ENCODE measurements around the gene ARRB1.

ARRB1 gene

DNA sequence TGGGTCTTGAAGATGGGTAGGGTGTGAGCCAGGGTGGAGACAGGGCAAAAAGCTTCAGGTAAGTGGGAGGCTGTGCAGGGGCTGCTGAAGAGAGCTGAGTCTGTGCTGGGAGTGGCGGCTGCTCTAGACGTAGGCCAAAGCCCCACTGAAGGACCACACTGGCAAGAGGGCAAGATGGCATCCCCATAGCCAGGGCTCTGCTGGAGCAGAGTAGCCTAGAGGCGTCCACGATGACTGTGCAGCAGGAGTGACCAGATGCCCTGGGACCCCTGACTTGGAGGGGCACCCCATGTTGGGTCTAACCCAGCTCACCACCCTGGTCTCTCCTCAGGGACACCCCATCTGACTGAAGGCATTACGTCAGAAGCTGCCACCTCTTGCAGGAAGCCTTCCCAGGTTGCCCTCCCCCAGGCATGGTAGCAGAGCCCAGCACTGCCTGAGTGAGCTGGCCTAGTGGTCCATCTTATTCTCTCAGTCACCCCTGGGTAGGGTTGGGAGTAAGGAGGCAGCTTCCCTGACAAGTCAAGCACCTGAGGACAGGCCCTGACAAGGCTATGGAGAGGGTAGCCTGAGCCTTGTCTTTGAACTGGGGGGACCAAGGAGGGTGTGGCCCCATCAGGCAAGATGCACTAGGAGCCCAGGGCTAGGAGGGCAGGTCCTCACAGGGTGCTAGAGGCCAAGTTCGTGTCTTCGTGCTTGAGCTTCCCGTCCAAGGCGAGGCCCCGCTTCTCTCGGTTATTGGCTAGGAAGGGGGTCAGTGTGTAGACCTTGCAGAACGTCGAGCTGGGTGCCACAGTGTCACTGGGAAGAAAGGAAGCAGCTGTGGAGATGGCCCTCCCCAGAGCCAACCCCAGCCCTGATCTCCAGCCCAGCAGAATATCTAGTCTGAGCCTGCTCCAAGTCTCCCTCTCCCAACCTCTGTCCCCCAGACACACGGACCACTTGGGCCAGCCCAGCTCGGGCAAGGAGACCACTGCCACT is 77.8 kb downstream of the ARRB1 start:
- no peak for DNase-seq

DNA sequence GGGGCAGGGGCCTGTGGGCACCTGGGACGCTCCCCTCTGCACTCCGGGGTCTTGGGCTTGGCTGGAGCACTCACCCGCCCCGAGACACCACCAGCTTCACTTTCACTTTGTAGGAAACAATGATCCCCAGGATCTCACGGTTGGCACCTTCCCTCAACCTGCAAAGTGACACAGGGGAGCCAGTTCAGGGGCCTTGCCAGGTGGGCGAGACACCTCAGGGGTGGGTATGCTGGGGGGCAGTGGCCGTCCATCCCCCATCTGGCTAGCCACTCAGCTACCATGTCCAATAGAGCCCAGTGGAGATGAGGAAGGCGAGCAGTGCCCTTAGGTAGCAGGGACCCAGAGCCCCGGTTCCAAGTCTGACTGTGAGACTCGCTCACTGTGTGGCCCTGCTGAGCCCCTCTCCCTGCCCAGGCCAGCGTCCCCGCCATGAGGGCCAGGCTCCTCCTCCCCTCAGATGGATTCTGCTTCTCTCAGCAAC is 78.6 kb downstream of the ARRB1 start:
- DNase-seq: no peak

- no peak for DNase-seq
Observed at GRCh38 chr11:75272391-75272790, 79.1 kb downstream of the ARRB1 start.

GRCh38 chr11:75271730-75272129 is 79.7 kb downstream of the ARRB1 start:
- DNase-seq: no peak

GRCh38 chr11:75270896-75271418 is 80.5 kb downstream of the ARRB1 start:
- DNase-seq: no peak

DNA sequence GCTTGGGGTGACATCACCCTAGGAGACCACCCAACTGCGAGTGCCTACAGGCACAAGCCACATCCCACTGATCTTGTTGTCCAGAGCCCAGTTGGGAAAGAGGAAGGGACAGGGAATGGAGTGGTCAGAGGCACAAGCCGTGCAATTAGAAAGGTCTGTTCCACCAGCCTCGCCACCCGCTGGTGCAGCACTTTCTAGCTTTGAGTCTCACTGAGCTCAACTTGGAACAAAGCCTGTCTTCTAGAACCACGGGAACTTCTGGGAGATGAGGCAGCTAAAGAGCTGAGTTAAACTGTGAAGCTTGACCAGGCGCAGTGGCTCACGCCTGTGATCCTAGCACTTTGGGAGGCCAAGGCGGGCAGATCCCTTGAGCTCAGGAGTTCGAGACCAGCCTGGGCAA is 81.6 kb downstream of the ARRB1 start:
- no peak for DNase-seq

DNA sequence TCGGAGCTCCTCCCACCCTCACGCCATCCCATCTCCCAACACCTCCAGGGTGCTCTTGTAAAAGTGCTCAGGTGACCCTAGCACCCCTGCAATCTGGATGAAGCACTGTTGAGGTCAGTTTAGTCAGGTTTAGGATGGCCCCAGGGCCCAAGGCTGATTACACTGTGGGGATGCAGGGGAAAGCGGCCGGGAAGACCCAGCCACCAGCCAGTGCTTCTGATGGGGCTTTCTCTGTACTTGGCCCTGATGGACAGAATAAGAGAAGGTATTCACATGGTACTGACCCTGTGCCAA is 82.1 kb downstream of the ARRB1 start:
- no peak for DNase-seq

GRCh38 chr11:75268626-75269366 is 82.7 kb downstream of the ARRB1 start:
- no peak for DNase-seq

DNA sequence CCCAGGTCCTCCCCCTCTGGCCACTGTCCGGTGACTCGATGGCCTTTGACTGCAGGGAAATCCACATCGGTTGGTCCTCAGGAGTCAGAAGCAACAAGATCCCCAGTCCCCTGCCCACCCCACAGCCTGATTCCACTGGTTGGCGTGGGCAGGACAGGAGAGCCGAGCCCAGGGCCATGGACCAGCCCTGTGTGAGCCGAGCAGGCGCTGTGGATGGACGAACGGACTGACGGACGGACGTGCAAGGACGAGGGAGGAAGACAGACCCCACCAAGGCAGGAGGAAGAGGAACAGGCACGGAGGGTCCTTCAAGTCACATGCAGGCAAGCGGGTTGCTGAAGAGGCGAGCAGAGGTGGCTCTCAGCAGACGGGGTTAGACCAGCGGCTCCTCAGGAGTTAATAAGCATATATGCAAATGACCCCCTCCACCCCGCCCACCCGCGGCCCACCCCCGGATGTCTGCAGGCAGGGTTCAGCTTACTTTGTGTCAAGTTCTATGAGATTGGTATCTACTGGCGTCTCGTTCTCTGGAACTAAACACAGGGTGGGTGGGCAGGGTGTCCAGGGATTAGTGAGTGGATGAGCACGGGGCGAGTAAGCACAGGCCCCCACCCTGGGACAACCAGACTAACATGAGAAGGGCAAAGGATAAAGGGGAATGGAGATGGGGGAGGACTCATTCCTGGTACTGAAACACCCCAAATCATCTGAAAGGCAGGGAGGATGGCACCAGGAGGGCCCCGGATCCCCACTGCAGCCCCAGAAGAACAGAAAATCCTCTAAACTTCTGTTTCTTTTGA is 84.1 kb downstream of the ARRB1 start:
- no peak for DNase-seq

DNA sequence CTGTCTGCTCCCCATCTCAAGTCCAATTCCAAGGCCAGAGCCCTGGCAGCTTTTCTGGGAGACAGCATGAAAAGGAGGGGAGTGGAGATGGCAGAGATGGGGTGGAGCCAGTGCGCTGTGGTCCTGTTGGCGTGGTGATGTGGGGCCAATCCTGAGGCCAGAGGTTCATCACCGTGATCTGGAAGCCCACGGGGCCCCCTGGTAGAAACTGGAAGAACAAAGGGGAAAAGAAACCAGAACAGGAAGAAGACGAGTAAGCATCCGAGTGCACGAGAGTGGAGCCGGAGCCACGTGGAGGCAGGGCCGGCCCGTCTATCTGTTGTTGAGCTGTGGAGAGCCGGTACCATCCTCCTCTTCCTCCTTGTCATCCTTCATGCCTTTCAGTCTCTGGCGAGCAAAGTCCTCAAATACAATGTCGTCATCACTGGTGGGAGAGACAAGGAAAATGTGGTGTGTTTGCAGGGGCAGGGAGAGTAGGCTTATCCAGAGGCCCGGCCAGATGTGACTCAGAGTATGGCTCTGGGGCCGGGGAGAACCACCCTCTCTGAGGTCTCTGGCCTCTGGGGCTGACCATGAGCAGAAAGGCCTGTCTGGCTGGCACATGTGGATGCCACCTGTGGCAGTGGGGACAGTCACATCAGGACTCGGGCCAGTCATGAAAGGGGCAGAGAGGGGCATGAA is 85.5 kb downstream of the ARRB1 start:
- no peak for DNase-seq

GRCh38 chr11:75264971-75265370 is 86.5 kb downstream of the ARRB1 start:
- DNase-seq: no peak

GRCh38 chr11:75264356-75264755 is 87.1 kb downstream of the ARRB1 start:
- DNase-seq: no peak

GRCh38 chr11:75263944-75264349 is 87.5 kb downstream of the ARRB1 start:
- no peak for DNase-seq

DNA sequence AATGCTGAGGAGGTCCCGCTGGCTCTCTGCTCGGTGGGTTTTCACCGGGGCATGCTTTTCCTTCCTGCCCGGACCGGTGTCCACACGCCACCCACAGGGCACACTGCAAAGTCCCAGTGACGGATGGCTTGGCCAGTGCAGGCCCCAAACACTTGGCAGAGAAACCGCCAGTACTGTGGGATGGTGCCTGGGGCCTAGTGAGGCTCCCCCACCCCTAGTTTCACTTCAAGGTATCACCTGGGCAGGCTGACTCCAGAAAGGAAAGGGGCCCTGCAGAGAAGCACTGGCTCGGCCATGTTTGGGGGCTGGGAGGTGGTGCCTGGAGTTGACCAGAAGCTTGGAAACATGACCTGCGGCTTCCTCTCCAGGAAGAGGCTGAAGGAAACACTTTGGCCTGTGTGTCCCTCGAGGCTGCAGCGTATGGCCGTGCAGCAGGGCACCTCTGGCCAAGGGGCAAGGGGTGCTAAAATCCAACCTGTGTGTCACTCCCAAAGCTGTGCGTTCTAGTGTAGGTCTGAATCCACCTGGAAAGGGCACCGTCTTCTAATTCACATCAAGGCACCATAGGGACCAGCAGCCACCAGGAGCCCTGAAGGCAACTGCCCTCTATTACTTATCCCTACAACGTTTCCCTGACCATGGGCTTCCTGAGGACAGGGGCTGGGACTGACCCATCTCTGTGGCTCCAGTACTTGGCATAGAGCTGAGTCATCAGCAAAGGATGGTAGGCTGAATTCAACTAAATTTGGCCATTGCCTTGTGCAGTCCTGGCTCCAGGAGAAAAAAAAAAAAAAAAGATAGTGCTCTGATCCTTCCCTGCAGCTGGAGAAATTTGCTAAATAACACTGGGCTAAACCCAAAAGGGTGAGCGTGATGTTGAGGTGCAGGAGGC is 88.3 kb downstream of the ARRB1 start:
- no peak for DNase-seq

GRCh38 chr11:75262436-75262835 is 89.0 kb downstream of the ARRB1 start:
- no peak for DNase-seq

DNA sequence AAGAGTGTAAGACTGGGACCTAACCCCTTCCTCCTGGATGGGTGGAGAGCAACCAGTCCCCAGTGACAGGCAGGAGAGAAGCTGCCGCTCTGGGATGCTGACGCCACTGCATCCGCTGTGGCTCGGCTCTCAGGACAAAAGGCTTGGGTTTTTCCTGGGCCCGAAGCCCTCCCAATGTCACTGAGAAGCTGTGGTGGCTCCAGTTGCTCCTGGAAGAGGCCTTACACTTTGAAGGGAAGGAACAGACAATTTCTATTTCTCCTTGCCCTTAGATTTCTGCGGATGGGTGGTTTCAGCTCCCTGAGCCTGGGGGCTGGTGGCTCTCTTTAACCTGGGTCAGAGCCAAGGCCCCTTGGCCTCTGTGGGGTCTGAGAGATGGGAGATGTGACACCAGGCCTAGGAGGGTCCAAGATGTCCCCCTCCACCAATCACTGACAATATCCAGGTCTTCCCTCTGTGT is 89.5 kb downstream of the ARRB1 start:
- no peak for DNase-seq

DNA sequence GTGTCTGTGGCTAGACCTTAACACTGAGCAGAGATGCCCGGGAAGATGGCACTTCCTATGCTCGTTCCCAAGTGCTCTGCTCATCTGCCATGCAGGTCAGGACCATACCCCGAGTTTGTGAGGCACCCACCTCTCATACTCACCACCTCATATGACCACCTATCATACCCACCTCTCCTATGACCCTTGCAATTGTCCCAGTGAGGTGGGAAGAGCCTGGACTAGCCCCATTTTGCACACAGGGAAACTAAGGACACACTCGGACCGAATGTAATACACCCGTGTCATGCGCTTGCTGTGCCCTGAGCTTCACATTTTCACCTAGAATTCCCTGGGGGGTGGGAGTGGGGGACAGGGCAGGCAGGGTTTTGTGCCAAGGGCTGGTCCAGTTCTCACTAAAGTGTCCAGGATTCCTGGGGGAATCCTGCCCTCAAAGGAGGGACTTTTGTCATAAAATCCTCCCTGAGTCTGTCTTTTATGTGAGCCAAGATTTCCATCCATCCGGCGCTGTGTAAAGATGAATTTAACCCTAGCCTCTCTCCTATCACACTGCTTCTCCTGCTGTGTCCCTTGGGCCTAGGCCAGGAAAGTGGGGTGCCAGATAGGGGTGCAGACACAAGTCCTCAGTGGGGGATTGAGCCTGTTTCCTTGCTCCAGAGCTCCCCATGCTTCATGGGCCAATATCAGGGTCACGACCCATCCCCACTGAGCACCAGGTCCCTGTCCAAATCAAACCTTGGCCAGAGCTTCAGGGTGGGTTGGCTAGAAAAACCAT is 90.9 kb downstream of the ARRB1 start:
- no peak for DNase-seq

DNA sequence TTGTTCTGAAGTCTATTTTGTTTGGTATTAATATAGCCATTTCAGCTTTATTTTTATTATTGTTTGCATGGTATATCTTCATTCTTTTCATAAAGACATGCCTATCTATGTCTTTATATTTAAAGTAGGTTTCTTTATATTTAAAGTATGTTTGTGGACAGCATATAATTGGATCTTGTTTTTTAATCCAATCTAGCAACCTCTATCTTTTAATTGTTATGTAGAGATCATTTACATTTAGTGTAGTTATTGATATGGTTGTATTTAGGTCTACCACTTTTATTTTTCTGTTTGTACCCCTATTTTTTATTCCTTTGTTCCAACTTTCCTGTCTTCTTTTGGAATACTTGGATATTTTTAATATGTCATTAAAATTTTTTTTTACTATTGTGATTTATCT is 97.1 kb downstream of the ARRB1 start:
- DNase-seq: no peak

DNA sequence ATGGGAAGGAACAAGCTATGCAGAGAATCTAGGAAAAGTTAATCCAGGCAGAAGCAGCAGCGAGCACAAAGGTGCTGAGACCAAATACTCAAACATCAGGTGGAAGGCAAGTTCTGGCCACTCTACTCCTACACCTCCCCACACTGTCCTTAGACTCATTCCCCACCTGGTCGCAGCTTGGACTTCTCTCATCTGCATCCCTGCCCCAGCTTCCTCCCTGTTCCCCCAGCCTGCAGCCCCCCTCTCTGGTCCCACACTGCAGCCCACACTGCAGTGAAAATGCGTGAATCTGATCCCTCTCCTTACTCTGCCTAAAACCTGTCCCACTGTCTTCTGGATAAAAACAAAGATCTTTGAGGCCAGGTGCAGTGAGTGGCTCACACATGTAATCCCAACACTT is 101.8 kb downstream of the ARRB1 start:
- DNase-seq: no peak

- no peak for DNase-seq
Observed at GRCh38 chr11:75248924-75249256, 102.6 kb downstream of the ARRB1 start.

All from stimulated activated CD4-positive, alpha-beta T cell treated with anti-CD3 and anti-CD28 coated beads, Interleukin-4, amount 100 ng/mL, for 4 hours (primary cell).